SKM-1 treated with dmso at 0.1 percent for 144 hours (cell line): ENCODE results near the gene MRM3.
"Not testable (repeated sequence)": the region's sequence is repeated elsewhere in the genome, so short reads cannot be mapped to it uniquely, and the experiment has no call there.

ENCODE experiments used
- DNase-seq: peaks from one replicate; lab custom pipeline; 2025; ENCODE audit not compliant: unreplicated experiment; lab: John Stamatoyannopoulos, UW

MRM3 gene

DNA sequence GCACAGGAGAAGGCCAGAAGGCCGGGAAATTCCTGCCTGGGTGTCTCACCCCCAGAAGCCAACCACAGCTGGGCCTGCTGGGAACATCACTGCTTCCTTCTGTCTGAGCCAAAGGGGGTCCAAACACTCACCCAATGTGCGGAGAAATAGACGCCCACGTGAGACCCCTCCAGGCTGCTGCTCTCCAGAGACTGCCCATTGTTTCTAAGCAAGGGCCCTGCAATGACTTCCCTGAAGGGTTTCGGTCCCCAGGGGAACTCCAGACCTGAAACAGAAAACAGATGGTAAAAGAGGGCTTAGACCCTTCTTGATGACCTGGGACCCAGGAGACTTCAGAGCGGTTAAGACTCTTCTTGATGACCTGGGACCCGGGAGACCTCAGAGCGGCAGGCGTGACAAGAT lies 41.3 kb downstream of the MRM3 start:
- DNase-seq = no peak

DNA sequence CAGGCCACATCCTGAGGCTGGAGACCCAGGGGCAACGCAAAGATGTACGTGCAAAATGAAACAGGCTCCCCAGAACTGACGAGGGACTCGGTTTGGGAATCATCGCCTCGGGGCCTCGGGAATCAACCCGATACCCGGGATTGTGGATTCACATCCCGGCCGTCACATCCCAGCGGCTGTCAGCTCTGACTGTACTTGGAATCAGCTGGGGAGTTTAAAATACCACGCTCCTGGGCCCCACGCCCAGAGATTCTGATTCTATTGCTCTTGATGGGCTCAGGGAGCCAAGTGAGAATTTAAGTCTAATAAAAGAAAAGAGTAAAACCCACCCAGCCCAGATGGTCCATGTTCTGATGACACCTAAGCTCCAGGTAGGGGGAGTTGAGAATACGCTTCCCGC lies 42.2 kb downstream of the MRM3 start:
- DNase-seq = no peak

DNA sequence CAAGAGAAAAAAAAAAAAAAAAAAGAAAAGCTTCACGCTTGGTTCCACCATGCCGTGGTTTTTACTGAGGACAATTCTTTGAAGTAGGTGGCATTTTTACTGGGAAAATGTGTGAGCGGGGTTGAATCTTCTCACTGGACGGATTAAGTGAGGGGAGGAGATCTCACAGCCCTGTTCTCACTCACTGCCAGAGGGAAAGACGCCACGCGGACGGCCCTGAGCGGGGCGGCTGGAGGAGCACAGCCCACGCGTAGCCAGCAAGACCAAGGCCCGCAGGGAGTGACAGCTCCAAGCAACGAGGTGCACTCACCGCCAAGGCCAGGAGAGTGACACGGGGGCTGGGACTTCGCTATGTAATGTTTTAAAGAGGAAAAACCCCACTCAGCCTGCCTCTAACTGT lies 43.1 kb downstream of the MRM3 start:
- DNase-seq = no peak

- DNase-seq = no peak
Observed at GRCh38 chr17:826778-827177, 44.6 kb downstream of the MRM3 start.

DNA sequence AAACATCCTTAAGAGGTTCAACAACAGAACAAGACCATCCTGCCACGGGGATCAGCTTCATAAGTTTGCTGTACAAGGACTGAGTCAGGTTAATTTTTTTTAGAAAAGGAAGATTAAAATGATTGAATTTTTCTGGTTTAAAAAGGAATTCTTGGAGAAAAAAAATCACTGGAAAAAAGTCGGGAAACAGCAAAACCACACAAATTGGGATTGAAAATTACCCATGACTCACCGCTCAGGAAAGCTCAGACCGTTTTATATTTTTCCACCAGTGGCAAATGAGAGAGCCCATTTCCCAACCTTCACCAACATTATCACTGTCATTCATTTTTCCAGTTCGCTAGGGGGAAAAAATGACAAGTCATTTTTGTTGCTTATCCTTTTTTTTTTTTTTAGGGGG lies 46.6 kb downstream of the MRM3 start:
- DNase-seq = no peak

- DNase-seq = not testable (repeated sequence)
Observed at GRCh38 chr17:829614-830013, 47.5 kb downstream of the MRM3 start.

- DNase-seq = no peak
Observed at GRCh38 chr17:830381-830780, 48.2 kb downstream of the MRM3 start.

DNA sequence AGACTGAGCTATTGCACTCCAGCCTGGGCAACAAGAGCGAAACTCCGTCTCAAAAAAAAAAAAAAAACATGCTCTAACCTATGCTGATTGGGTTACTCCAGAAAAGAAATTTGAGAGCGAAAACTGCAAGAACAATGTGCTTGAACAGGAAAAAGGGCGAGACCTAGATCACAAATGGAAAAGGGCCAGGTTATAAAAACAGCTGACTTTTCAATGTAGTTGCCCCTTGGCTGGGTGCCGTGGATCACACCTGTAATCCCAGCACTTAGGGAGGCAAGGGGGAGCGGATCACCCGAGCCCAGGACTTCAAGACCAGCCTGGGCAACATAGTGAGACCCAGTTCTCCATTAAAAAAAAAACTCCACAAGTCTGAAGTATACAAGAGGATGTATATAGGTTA lies 48.8 kb downstream of the MRM3 start:
- DNase-seq = no peak

- DNase-seq = no peak
Observed at GRCh38 chr17:834136-834535, 52.0 kb downstream of the MRM3 start.

- DNase-seq = no peak
Observed at GRCh38 chr17:835263-835662, 53.1 kb downstream of the MRM3 start.

GRCh38 chr17:835721-836120 lies 53.6 kb downstream of the MRM3 start:
- not testable (repeated sequence) for DNase-seq

DNA sequence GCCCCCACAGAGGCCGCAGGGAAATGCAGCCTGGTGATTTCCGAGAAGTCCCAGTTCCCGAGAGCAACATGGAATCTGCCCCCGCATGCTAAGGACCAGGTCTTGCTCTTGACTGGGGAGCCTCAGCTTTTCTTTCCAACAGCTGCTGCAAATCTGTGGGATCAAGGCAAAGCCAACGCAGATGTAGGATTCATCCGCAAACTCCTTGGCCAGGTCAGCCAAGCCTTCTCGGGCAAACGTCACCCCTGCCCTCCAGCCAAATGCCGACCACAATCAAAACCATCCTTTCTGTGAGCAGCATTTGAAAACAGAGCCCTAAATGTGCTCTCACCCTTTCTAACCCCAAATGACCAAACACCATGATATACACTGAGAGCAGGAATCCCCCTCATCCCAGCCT lies 54.0 kb downstream of the MRM3 start:
- DNase-seq = no peak

GRCh38 chr17:838486-838885 lies 56.3 kb downstream of the MRM3 start:
- DNase-seq = no peak

DNA sequence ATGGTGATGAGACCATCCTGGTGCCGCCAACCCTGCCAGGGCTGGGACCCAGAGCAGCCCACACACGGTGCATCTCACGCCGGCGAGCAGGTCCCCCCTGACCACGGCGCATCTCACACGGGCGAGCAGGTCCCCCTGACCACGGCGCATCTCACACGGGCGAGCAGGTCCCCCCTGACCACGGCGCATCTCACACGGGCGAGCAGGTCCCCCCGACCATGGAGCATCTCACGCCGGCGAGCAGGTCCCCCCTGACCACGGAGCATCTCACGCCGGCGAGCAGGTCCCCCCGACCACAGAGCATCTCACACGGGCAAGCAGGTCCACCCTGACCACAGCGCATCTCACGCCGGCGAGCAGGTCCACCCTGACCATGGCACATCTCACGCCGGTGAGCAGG lies 59.2 kb downstream of the MRM3 start:
- DNase-seq = no peak
